ENCODE data around the gene COL13A1. TPM values are rescaled to one million over a fixed set of nuclear protein-coding genes. Genes with fewer than 3 reads are reported as not detected.

The COL13A1 gene
- total and polyA plus RNA-seq, 7 donors, result 0.69 to 5.7 (median 2.9) TPM

- Histone ChIP-seq H3K36me3 (no peaks in the 10 kb centered on the region), H3K4me1 (no peaks in the 10 kb centered on the region), H3K9me3 (no peaks in the 10 kb centered on the region), H3K27me3 (no peaks in the 10 kb centered on the region), H3K4me3 (no peak overlapping the region), H3K27ac (no peak overlapping the region)
- TF ChIP-seq POLR2AphosphoS5 (IDR thresholded peaks at IDR 0.05), result no peak
- TF ChIP-seq EP300 (IDR thresholded peaks at IDR 0.05), result no peak
- TF ChIP-seq POLR2A (IDR thresholded peaks at IDR 0.05), result no peak
- no peak for TF ChIP-seq CTCF (IDR thresholded peaks at IDR 0.05)
- no peak for DNase-seq
- intact Hi-C loops (cut with DNase I), result no loop called here
- WGBS, 2 donors, result 89 to 91% methylated on average over 12 of the region's 12 CpGs
Measured at GRCh38 chr10:69810675-69811397, 9.1 kb downstream of the COL13A1 start.

GRCh38 chr10:69813632-69814031, 11.9 kb downstream of the COL13A1 start:
- no peaks in the 10 kb centered on the region for H3K36me3 ChIP-seq
- no peak overlapping the region for H3K4me3 ChIP-seq
- no peak overlapping the region for H3K27ac ChIP-seq
- H3K4me1 ChIP-seq, result no peaks in the 10 kb centered on the region
- H3K9me3 ChIP-seq, result no peaks in the 10 kb centered on the region
- no peaks in the 10 kb centered on the region for H3K27me3 ChIP-seq
- no peak for TF ChIP-seq CTCF (IDR thresholded peaks at IDR 0.05)
- intact Hi-C loops (cut with DNase I), result no loop called here
- no peak for DNase-seq
- WGBS, 2 donors, result 76 to 79% methylated on average over 4 of the region's 4 CpGs

GRCh38 chr10:69814251-69814650, 12.5 kb downstream of the COL13A1 start:
- H3K4me3 ChIP-seq, result no peak overlapping the region
- DNase-seq, result no peak
- H3K36me3 ChIP-seq, result no peaks in the 10 kb centered on the region
- H3K9me3 ChIP-seq, result no peaks in the 10 kb centered on the region
- H3K4me1 ChIP-seq, result no peaks in the 10 kb centered on the region
- H3K27me3 ChIP-seq, result no peaks in the 10 kb centered on the region
- WGBS, 2 donors, result 86 to 89% methylated on average over 2 of the region's 2 CpGs
- TF ChIP-seq POLR2A (IDR thresholded peaks at IDR 0.05) (no peak), EP300 (IDR thresholded peaks at IDR 0.05) (no peak), POLR2AphosphoS5 (IDR thresholded peaks at IDR 0.05) (no peak), CTCF (IDR thresholded peaks at IDR 0.05) (no peak)
- intact Hi-C loops (cut with DNase I), result no loop called here
- no peak overlapping the region for H3K27ac ChIP-seq

GRCh38 chr10:69815104-69815503, 13.4 kb downstream of the COL13A1 start:
- intact Hi-C loops (cut with DNase I), result no loop called here
- H3K36me3 ChIP-seq, result no peaks in the 10 kb centered on the region
- no peak overlapping the region for H3K27ac ChIP-seq
- TF ChIP-seq POLR2A (IDR thresholded peaks at IDR 0.05) (no peak), POLR2AphosphoS5 (IDR thresholded peaks at IDR 0.05) (no peak), CTCF (IDR thresholded peaks at IDR 0.05) (no peak), EP300 (IDR thresholded peaks at IDR 0.05) (no peak)
- no peak overlapping the region for H3K4me3 ChIP-seq
- no peaks in the 10 kb centered on the region for H3K4me1 ChIP-seq
- H3K9me3 ChIP-seq, result no peaks in the 10 kb centered on the region
- 78 to 82% methylated on average over 6 of the region's 6 CpGs for WGBS, 2 donors
- no peak for DNase-seq
- no peaks in the 10 kb centered on the region for H3K27me3 ChIP-seq

GRCh38 chr10:69816521-69816920, 14.8 kb downstream of the COL13A1 start:
- intact Hi-C loops (cut with DNase I), result no loop called here
- no peaks in the 10 kb centered on the region for H3K4me1 ChIP-seq
- WGBS, 2 donors, result 55 to 67% methylated on average over 5 of the region's 5 CpGs
- H3K4me3 ChIP-seq, result no peak overlapping the region
- TF ChIP-seq POLR2AphosphoS5 (IDR thresholded peaks at IDR 0.05), result no peak
- H3K9me3 ChIP-seq, result no peaks in the 10 kb centered on the region
- H3K36me3 ChIP-seq, result no peaks in the 10 kb centered on the region
- H3K27me3 ChIP-seq, result no peaks in the 10 kb centered on the region
- no peak for DNase-seq
- no peak overlapping the region for H3K27ac ChIP-seq
